K562 (cell line): Measurements from ENCODE around the gene COL4A5. TPM values are rescaled to one million over a fixed set of nuclear protein-coding genes. Genes with fewer than 3 reads are reported as not detected.

Experiments
- ATAC-seq: fragments of 200-7000 bp; cut with Tn5 transposase; 3 replicates; pipeline ENCODE4 v1.9.1; 2020; ENCODE audit warnings: moderate library complexity
- BruUV-seq: library from RNA; stranded (reverse); fragments of 400-500 nt; replicated peaks from 2 replicates; lab custom pipeline; 2021; lab: Mats Ljungman, UMichigan
- CTCF ChIA-PET: fragments of 300-600 bp; formaldehyde crosslinking; extraction: SDS; loops from one replicate; lab custom pipeline; 2021; ENCODE audit warnings: low intra/inter-chr PET ratio; lab: Yijun Ruan, JAX
- POLR2A ChIA-PET: fragments of 300-600, 350-650 bp; sonication (Branson Sonifier 250); formaldehyde crosslinking; extraction: SDS; loops from one replicate; lab custom pipeline; 2021; ENCODE audit warnings: antibody characterized with exemption, inconsistent platforms; lab: Yijun Ruan, JAX
- DNase-seq, 4 experiments: peaks; one replicate each; pipeline versions ENCODE4 v3.0.0 to v3.0.0-alpha.2; 2011 to 2018; ENCODE audit warnings: low spot score in 3 of 4, mixed read lengths in 3 of 4; ENCODE audit errors: extremely low read depth in 1 of 4
- FAIRE-seq: peaks from 2 replicates; lab custom pipeline; 2011; peaks lifted over from hg19 to GRCh38; lab: Jason Lieb, UNC
- H2AFZ ChIP-seq: 2 replicates; pipeline ENCODE4 v1.6.0; 2011; ENCODE audit warnings: low read depth, low read length, control low read depth, inconsistent platforms
- H3K27ac ChIP-seq: fragments of 200-600 bp; 3 replicates; pipeline ENCODE4 v1.8.0; 2011; ENCODE audit warnings: low read depth, mild to moderate bottlenecking, control low read depth, inconsistent platforms, low read length, moderate library complexity, mixed read lengths; ENCODE audit errors: extremely low read depth
- H3K27me3 ChIP-seq, 2 experiments: fragments of 300-600 bp in 1 of 2; 2 replicates in 1 of 2; 3 replicates in 1 of 2; pipeline versions ENCODE4 v1.6.0 to v1.8.0; 2011; ENCODE audit warnings: inconsistent platforms in 2 of 2, low read length in 2 of 2, mild to moderate bottlenecking in 1 of 2, mixed read lengths in 1 of 2, moderate library complexity in 1 of 2; ENCODE audit not compliant: control insufficient read depth in 2 of 2, insufficient read depth in 2 of 2
- H3K36me3 ChIP-seq: fragments of 300-600 bp; 3 replicates; pipeline ENCODE4 v1.8.0; 2011; ENCODE audit warnings: mild to moderate bottlenecking, low read length, inconsistent platforms; ENCODE audit not compliant: control insufficient read depth, insufficient read depth
- H3K4me1 ChIP-seq, 2 experiments: fragments of 200-600 bp in 1 of 2; replicated peaks in 1 of 2; 2 replicates in 1 of 2; 3 replicates in 1 of 2; pipeline versions ENCODE4 v1.5.1 to v1.8.0; 2011; ENCODE audit warnings: inconsistent platforms in 2 of 2, low read length in 2 of 2, mild to moderate bottlenecking in 1 of 2, mixed read lengths in 1 of 2, moderate library complexity in 1 of 2; ENCODE audit not compliant: control insufficient read depth in 2 of 2, insufficient read depth in 2 of 2
- H3K4me2 ChIP-seq: 2 replicates; pipeline ENCODE4 v1.6.1; 2011; ENCODE audit warnings: low read length, control low read depth, inconsistent platforms, mixed read lengths; ENCODE audit not compliant: insufficient read depth
- H3K4me3 ChIP-seq: fragments of 200-600 bp; sonication (generic), shearing (Covaris generic); 2 replicates; pipeline ENCODE4 v1.5.1; 2016; ENCODE audit warnings: control low read depth, inconsistent platforms
- H3K79me2 ChIP-seq: fragments of 200-600 bp; 3 replicates; pipeline ENCODE4 v1.8.0; 2011; ENCODE audit warnings: low read length, inconsistent platforms; ENCODE audit not compliant: control insufficient read depth, insufficient read depth
- H3K9ac ChIP-seq, 2 experiments: 2 replicates each; pipeline versions ENCODE4 v1.6.0 to v1.6.1; 2011; ENCODE audit warnings: low read depth in 2 of 2, low read length in 2 of 2, control low read depth in 1 of 2, inconsistent platforms in 1 of 2, mild to moderate bottlenecking in 1 of 2, mixed read lengths in 1 of 2; ENCODE audit not compliant: insufficient read depth in 1 of 2
- H3K9me1 ChIP-seq: one replicate; pipeline ENCODE4 v1.6.0; 2011; ENCODE audit warnings: inconsistent platforms, mild to moderate bottlenecking, low read length, moderate library complexity; ENCODE audit not compliant: control insufficient read depth, insufficient read depth
- H3K9me3 ChIP-seq: replicated peaks from 2 replicates; pipeline ENCODE4 v1.5.1; 2011; ENCODE audit warnings: low read depth, low read length, inconsistent platforms; ENCODE audit not compliant: control insufficient read depth, insufficient read depth
- H4K20me1 ChIP-seq: replicated peaks from 2 replicates; pipeline ENCODE4 v1.6.1; 2011; ENCODE audit warnings: low read length, inconsistent platforms, mixed read lengths; ENCODE audit not compliant: control insufficient read depth, insufficient read depth
- ETV1 ChIP-seq: fragments of 450-650 bp; conservative IDR thresholded peaks from 2 replicates; pipeline ENCODE4 v1.6.1; 2016; ENCODE audit warnings: missing genetic modification characterization, control low read depth, low read depth, missing compliant biosample characterization
- HNRNPH1 ChIP-seq: fragments of 200-400 bp; formaldehyde crosslinking; optimal IDR thresholded peaks from 2 replicates; pipeline ENCODE3; 2017; ENCODE audit warnings: low read depth, mild to moderate bottlenecking, low read length, moderate library complexity
- JUN ChIP-seq, 2 experiments: sonication (generic) in 1 of 2; formaldehyde crosslinking in 1 of 2; IDR thresholded peaks; 2 replicates each; pipeline versions ENCODE4 v1.6.1 to v1.8.0; 2012 to 2022; ENCODE audit warnings: borderline replicate concordance in 2 of 2, mild to moderate bottlenecking in 2 of 2, improper control_type of control experiment in 1 of 2, low read depth in 1 of 2, low read length in 1 of 2, missing genetic modification reagents in 1 of 2
- JUND ChIP-seq, 2 experiments: IDR thresholded peaks; 2 replicates in 1 of 2; 3 replicates in 1 of 2; pipeline ENCODE4 v1.6.1; 2011; ENCODE audit warnings: borderline replicate concordance in 2 of 2, low read depth in 2 of 2, low read length in 2 of 2, improper control_type of control experiment in 1 of 2, missing biosample characterization in 1 of 2, missing genetic modification characterization in 1 of 2, missing genetic modification reagents in 1 of 2
- KLF6 ChIP-seq: fragments of 250-450 bp; sonication (Bioruptor Pico); IDR thresholded peaks from 2 replicates; pipeline ENCODE4 v1.4.0; 2020; ENCODE audit warnings: mild to moderate bottlenecking, moderate library complexity, borderline replicate concordance
- MCM7 ChIP-seq, 2 experiments: fragments of 450-650 bp; IDR thresholded peaks; 2 replicates each; pipeline ENCODE4 v1.6.1; 2016 to 2018
- PKNOX1 ChIP-seq: fragments of 450-650 bp; IDR thresholded peaks from 2 replicates; pipeline ENCODE4 v1.6.1; 2016
- SAFB ChIP-seq: fragments of 200-400 bp; formaldehyde crosslinking; IDR thresholded peaks from 2 replicates; pipeline ENCODE4 v1.6.1; 2017; ENCODE audit warnings: low read depth, low read length, borderline replicate concordance
- UBTF ChIP-seq, 2 experiments: IDR thresholded peaks; 2 replicates each; pipeline ENCODE4 v1.6.1; 2012; ENCODE audit warnings: improper control_type of control experiment in 2 of 2, low read depth in 2 of 2, low read length in 2 of 2, borderline replicate concordance in 1 of 2
- ZNF586 ChIP-seq: fragments of 450-650 bp; formaldehyde crosslinking; conservative IDR thresholded peaks from 2 replicates; pipeline ENCODE4 v1.4.0; 2020; ENCODE audit warnings: mild to moderate bottlenecking, moderate library complexity
- ZNF764 ChIP-seq: fragments of 250-450 bp; sonication (Bioruptor Pico); IDR thresholded peaks from 2 replicates; pipeline ENCODE4 v1.4.0; 2020; ENCODE audit warnings: low read depth, mild to moderate bottlenecking, moderate library complexity
- ZSCAN32 ChIP-seq: fragments of 450-650 bp; formaldehyde crosslinking; IDR thresholded peaks from 2 replicates; pipeline ENCODE4 v1.4.0; 2020; ENCODE audit warnings: mild to moderate bottlenecking, moderate library complexity
- WGBS: fragments of 100-300 bp; shearing (Covaris generic); methylation state at CpG from one replicate; pipeline ENCODE4 v1.1.6; 2016; ENCODE audit warnings: low coverage, mixed read lengths; ENCODE audit not compliant: insufficient coverage; ENCODE audit errors: missing lambda C conversion rate; 5-methylcytosine and 5-hydroxymethylcytosine counted together
- in situ Hi-C: fragments of 300-500 bp; cut with MboI; formaldehyde crosslinking; loops from 4 replicates; pipeline ENCODE4 v1.15.0; 2018; ENCODE audit warnings: inconsistent platforms, mixed read lengths
- intact Hi-C: fragments of 100-400 bp; cut with micrococcal nuclease; formaldehyde crosslinking; loops from 2 replicates; pipeline ENCODE4 v1.14.2; 2022
- polyA plus RNA-seq, 8 experiments: library from polyadenylated mRNA; depleted of rRNA in 4 of 8; stranded (reverse) in 5 of 8; unstranded in 3 of 8; fragments of >200 nt; fragmentation: Nextera tagmentation in 2 of 8; fragmentation: Illumina TruSeq in 1 of 8; extraction: Ambion mirVana in 2 of 8; extraction: Trizol in 1 of 8; gene quantifications; 2 replicates each; pipeline versions ENCODE4 v1.2.1 to v1.2.3, GENCODE V29; 2011 to 2014; ENCODE audit warnings: inconsistent platforms in 1 of 8, missing spikeins in 1 of 8
- total RNA-seq, 7 experiments: library from RNA; depleted of rRNA in 6 of 7; stranded (reverse); fragments of >200 nt in 6 of 7; fragmentation: Illumina TruSeq in 2 of 7; extraction: Trizol in 2 of 7; gene quantifications; 2 replicates each; pipeline versions ENCODE4 v1.2.1 to v1.2.3, GENCODE V29; 2011 to 2021; ENCODE audit warnings: low replicate concordance in 1 of 7

The COL4A5 gene
- total and polyA plus RNA-seq, 9 of the 15 experiments (the other 6 are each of a cell fraction or from before 2014, with no cell fraction given) = 0.66 to 2.5 (median 1.8) TPM

- no TSS peak for BruUV-seq
- no peak for DNase-seq
- intact Hi-C loops = no loop called here
- Histone ChIP-seq H3K36me3 (no peaks in the 10 kb centered on the region), H4K20me1 (no peaks in the 10 kb centered on the region), H2AFZ (no peak overlapping the region), H3K79me2 (no peaks in the 10 kb centered on the region), H3K27me3 (no peaks in the 10 kb centered on the region), H3K9me3 (no peaks in the 10 kb centered on the region), H3K9me1 (no peaks in the 10 kb centered on the region), H3K27ac (no peak overlapping the region), H3K4me3 (no peak overlapping the region), H3K4me2 (no peak overlapping the region), H3K4me1 (no peaks in the 10 kb centered on the region), H3K9ac (no peak overlapping the region)
- no peak for FAIRE-seq
- ChIA-PET POLR2A (no interaction called here), CTCF (no interaction called here)
- no peak for ATAC-seq
- in situ Hi-C loops = no loop called here
- TF ChIP-seq HNRNPH1 = no peak
- no peak for TF ChIP-seq SAFB
- TF ChIP-seq JUN (IDR thresholded peaks at IDR 0.05; ENCODE audit: borderline replicate concordance, low read depth, low read length) = no peak
- no peak for TF ChIP-seq JUN (CRISPR knock-in tag; IDR thresholded peaks at IDR 0.05; ENCODE audit: borderline replicate concordance)
- TF ChIP-seq MCM7 (IDR thresholded peaks at IDR 0.05) = no peak
- TF ChIP-seq JUND (IDR thresholded peaks at IDR 0.05; ENCODE audit: borderline replicate concordance, low read depth, low read length) = no peak
- TF ChIP-seq JUND (tag; IDR thresholded peaks at IDR 0.05; ENCODE audit: borderline replicate concordance, low read depth, low read length) = no peak
- no peak for TF ChIP-seq UBTF (IDR thresholded peaks at IDR 0.05; ENCODE audit: borderline replicate concordance in 1 of 2, low read depth in 2 of 2, low read length in 2 of 2)
- TF ChIP-seq PKNOX1 = no peak
- no peak for TF ChIP-seq ZSCAN32
- no peak for TF ChIP-seq KLF6 (CRISPR knock-in tag)
- no peak for TF ChIP-seq ETV1 (tag)
- no peak for TF ChIP-seq ZNF764 (CRISPR knock-in tag)
- no peak for TF ChIP-seq ZNF586 (CRISPR knock-in tag)
- 0% methylated on average over 1 of the region's 1 CpG for WGBS
Measured at GRCh38 chrX:108712886-108713285, 273.2 kb downstream of the COL4A5 start.
